HG03521 (cell line): ENCODE measurements around the gene NOX3.
"Not testable (repeated sequence)": the region's sequence is repeated elsewhere in the genome, so short reads cannot be mapped to it uniquely, and the experiment has no call there.

ENCODE experiments used
- ATAC-seq: cut with Tn5 transposase; IDR thresholded peaks from one replicate; pipeline ENCODE4 v1.9.1; 2021; ENCODE audit warnings: mild to moderate bottlenecking, moderate library complexity; ENCODE audit not compliant: unreplicated experiment

NOX3 gene

DNA sequence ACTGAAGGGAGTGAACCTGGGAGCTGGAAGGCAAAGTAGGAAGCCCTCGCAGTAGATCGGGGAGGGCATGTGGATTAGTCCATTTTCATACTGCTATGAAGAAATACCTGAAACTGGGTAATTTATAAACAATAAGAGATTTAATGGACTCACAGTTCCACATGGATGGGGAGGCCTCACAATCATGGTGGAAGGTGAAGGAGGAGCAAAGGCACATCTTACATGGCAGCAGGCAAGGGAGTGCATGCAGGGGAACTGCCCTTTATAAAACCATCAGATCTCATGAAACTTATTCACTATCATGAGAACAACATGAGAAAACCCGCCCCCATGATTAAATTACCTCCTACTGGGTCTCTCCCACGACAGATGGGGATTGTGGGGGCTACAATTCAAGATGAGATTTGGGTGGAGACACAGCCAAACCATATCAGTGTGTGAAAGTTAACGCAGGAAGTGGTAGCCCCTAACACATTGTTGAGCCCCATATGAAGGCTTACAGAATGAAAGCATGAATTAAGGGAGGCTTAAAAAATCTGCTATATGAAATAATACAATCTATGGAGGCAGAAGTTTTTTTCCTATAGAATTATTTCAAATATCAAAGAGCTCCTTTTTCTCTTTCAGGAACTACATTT is 15.5 kb upstream of the NOX3 start:
- ATAC-seq, result not testable (repeated sequence)

DNA sequence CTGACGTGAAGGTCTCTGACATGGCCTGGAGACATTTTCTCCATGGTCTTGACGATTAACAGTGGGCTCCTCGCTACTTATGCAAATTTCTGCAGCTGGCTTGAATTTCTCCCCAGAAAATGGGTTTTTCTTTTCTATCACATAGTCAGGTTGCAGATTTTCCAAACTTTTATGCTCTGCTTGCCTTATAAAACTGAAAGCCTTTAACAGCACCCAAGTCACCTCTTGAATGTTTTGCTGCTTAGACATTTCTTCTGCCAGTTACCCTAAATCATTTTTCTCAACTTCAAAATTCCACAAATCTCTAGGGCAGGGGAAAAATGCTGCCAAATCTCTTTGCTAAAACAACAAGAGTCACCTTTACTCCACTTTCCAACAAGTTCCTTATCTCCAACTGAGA is 12.9 kb upstream of the NOX3 start:
- ATAC-seq, result not testable (repeated sequence)

DNA sequence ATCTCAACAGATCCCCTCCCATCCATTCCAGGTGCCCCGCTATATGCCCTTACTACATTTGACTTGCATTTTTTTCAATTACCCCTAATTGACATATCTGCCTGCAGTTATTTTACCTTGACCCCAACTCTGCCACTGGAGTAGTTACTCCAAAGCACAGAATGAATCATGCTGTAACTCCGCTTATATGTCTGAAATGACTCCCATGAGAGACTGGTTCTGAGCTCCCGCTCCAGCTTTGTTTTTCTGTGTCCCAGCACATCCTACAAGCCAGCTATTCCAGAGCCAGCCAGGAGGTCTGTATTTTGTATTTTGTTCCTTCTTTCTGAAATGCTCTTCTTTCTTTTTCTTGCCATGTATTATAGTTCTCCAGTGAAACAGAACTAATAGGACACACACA is 10.9 kb upstream of the NOX3 start:
- ATAC-seq, result no peak

DNA sequence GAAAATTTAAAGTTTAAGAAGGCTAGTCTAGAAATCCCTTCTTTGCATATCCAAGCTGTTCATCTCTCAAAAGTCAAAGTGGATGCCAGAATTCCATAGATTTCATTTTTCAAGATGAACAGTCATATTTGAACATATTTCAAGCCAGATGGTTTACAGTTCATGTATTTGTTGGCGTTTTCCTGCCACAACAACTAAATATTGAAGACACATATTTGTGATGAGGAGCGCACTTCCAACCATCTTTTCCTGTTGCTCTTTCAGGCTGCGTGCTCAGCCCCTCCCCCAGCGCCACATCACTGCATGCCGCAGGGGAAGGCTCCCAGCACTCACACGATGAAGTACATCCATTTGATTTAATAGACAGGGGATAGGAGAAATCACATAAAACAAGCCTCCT is 5.9 kb upstream of the NOX3 start:
- ATAC-seq, result no peak

DNA sequence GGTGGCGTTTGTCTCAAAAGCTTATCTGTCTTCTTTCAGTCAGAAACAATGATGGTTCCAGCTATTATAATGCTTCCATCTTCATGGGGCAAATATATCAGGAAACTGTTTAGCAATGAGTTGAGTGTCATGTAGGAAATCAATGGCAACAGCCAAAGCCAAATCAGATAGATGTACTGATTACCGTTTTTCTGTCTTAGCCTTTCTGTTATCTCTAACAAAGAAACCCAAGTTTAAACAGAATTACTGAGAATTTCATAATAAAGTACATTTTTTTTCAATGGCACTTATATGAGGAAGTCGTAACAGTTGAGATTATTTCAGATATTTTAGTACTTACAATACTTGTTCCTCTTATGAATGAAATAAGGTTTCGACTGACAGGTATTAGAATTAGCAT is 1.2 kb downstream of the NOX3 start:
- no peak for ATAC-seq

DNA sequence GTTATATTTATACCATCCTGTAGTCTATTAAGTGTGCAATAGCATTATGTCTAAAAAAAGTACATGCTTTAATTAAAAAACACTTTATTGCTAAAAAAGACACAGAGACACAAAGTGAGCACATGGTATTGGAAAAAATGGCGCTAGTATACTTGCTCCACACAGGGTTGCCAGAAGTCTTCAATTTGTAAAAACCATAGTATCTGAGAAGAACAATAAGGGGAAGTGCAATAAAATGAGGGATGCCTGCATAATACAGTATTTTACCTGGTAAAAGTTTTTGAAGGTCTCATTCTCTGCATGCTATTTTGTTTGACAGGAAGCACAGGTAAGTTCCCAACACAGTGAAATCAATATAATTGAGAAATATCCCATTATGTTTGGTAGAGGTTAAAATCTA is 1.6 kb downstream of the NOX3 start:
- ATAC-seq, result no peak

DNA sequence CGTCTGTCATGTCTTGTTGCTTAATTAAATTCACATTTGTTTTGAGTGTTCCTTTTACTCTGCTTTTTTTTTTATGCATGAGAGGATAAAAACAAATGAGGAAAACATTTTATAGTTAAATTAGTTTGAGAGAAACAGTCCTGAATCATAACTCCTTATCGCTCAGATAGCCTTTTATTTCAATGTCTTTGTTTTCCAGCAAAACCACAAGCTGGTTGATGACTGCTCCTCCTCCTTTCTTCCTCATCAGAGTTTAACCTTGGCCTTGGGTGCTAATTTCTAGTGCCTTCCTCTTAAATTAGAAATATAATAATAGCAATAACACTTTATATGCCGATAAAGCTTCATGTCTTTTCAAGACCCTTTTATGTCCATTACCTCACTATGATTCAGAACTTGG is 3.1 kb downstream of the NOX3 start:
- no peak for ATAC-seq

DNA sequence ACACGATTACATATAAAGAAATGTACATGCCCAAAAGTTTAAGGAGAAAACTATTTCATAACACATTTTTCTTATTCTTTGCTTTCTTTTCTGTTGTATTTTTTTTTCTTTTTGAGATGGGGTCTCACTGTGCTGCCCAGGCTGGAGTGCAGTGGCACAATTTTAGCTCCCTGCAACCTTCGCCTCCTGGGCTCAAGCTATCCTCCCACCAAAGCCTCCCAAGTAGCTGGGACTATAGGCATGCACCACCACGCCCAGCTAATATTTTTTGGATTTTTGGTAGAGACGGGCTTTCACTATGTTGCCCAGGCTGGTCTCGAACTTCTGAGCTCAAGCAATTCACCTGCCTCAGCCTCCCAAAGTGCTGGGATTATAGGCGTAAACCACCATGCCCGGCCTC is 4.1 kb downstream of the NOX3 start:
- not testable (repeated sequence) for ATAC-seq

DNA sequence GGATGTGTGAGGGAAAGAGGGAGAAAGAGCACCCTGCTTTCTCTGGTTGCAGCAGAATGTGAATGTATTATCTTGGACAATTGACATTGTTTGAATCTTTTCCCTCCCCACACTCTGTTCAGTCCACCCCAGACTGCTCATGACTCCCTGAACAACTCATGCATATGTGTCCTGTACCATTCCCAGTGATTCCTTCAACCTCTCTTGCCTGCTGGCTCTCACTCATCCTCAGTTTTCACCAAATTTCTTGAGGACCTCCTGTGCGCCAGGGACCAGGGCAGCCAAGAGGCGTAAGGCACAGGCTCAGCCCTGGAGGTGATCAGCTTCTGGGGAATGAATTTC is 5.4 kb downstream of the NOX3 start:
- no peak for ATAC-seq

DNA sequence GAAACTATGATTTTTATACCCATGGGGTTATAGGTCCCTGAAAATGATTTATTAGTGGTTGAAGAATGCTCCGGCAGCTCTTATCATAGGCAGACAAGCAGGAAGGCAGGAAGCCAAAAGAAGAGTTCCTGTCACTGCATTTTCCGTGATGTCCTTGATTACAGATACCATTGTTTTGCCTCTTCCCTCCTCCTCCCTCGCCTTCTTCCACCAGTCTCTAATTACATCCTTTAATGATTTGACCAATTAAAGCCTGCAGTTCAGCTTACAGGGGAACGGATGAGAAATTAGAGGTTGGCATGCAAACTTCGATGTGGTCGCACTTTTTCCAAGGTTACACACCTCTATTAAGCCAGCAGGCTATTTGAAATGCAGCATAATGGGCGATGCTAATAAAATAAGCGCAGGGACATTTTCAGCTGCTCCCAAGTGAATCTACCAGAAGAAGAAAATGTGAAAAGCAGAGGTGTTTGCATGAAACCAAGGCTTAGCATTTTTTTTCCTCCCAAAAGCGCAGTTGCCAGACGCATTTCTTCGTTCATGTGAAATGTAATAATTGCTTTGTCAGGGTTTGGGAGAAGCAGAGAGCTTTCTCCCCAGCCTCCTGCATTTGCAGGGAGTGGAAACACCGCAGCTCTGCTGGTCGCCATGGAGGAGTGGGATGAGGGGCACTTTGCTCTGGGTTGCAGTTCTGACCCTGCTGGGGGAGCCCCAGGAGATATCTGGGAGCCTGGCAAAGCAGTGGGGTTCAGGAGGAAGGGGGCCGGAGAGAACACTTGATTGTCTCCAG is 6.0 kb downstream of the NOX3 start:
- no peak for ATAC-seq

DNA sequence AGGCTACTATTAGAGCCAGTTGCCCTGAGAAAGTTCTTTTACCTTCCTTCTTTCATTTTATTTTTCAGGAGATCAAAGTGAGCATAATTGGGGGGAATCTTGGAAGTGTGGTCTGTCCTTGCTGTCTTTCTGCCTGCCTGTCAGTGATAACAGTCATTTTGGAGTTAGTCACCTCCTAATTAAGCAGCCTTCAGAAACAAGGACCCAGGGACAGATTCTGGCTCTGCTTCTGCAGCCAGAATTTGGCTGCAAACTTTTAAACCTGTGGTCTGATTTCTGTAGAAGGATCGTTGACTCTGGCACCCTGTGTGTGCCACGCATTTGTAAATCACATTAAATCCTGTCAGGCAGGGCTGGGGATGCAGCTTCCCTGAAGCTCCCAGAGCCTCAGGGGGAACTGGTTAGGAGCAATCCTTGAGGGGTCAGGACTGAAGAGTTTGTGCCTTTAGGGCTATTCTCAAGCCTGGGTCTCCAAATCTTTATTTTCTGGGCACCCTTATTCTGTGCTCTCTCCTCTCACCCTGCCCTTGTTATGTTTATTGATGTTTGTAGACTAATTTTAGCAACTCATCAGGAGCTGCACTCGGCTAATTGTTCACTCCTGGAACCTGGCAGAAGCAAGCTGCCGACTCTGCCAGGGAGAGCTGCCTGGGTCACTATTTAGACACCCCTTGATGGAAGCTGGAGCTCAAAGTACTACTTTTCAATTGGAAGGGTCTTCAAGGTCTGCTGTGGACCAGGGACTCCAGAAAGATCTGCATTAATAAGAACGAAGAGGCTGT is 6.8 kb downstream of the NOX3 start:
- no peak for ATAC-seq

DNA sequence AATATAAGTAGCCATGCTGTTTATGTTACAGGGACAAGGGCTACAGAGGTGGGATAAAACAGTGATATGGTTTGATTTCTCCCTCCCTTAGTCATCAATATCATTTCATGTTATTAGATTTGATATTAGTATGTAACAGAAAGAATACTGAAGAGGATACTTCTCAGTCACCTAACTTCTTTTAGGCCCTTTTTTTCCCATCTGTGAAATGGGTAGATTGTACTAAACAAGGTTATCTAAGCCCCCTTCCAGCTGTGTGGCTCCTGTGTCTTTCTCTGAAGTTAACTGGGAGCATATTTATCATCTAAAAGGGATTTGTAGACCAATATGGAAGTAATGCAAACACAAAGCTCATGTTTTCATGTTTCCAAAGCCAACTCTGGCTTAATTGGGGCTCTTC is 7.7 kb downstream of the NOX3 start:
- no peak for ATAC-seq

DNA sequence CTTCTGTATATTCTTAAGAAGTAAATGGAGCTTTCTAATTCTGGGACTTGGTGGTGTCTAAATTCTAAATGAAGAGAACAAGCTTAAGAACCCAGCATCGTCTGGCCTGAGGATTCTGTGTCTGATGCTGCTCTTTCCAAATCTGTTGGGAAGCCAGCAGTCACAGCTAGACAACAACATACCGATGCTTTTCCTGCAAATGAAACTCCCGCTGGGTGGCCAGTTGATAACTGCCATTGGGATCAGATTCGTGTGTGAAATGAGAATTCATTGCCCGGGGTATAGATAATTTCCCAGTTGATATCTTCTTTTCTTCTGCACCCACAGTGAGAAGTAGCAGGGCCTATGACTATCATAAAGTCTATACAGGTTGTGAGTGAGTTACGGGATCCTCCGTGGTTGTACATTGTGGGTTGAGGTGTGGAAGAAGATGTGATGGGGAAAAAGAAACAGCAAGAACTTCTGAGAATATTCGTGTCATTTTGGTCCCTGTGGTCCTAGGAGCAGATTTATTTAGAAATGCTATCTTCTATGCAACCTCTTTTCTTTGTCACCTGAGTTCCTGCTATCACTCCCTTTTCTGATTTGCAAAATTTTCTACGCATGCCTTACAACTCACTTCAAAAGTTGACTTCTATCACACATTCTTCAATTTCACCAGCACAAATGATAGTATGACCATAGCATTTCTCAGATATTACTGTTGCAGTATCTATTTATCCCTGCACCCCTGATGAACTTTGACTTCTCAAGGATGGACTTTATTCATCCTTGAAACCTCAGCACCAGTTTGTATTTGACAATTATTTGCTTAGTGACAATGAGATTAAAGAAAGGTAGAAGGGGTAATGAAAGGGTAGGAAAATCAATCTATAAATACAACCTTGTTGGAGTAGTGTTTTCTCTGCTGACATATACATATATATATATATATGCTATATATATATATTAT is 10.4 kb downstream of the NOX3 start:
- no peak for ATAC-seq

DNA sequence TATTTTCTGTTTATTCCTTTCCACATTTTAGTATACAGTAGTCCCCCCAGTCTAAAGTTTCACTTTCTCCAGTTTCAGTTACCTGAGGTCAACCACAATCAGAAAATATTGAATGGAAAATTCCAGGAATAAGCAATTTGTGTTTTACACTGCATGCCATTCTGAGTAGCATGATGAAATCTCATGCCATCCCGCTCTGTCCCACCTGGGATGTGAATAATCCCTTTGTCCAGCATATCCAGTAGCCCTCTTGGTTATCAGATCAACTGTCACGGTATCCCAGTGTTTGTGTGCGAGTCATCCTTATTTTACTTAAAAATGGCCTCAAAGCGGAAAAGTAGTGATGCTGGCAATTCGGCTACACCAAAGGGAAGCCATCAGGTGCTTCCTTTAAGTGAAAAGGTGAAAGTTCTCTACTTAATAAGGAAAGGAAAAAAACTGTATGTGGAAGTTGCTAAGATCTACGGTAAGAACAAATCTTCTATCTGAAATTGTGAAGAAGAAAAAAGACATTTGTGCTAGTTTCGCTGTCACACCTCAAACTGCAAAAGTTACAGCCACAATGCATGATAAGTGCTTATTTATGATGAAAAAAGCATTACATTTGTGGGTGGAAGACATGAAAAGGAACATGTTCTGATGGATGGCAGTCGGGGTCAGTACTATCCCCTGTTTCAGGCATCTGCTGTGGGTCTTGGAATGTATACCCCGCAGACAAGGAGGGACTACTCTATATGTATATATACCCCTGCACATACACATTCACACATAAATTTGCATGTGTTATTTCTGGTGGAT is 11.3 kb downstream of the NOX3 start:
- ATAC-seq, result no peak

DNA sequence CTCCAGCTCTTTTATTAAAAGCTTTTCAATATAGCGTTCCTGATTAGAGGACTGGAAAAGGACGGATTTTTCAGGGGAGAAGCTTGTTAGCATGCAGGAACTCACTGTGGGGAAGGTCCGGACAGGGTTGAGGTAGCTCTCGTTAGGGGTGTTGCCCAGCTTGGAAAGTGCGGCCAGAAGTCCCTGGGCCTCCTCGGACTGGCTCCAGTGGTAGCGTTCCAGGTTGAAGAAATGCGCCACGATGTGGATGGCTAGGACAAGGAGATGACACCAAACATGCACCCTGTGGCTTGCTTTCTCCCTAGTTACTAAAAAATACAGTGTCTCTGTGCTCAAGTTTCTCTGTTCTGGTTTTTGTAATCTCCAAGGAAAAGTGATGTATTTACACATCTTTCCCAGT is 12.5 kb downstream of the NOX3 start:
- no peak for ATAC-seq

DNA sequence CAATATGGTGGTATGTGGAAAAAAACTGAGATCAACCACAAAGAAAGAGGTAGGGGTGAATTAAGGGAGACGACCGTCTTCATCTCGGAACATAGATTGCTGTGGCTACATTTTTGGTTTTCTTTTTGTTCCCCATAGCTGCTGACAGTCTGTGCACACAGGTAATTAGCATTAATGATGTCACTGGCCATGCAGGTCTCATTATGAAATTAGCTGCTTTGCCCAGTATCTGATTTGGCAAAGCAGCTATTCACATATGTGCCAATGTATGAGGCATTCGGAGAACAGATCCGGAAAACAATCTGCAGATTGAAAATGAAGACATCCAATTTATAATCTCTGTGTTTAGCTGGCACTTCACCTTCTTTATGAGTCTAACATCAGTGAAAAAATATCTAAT is 13.1 kb downstream of the NOX3 start:
- no peak for ATAC-seq

DNA sequence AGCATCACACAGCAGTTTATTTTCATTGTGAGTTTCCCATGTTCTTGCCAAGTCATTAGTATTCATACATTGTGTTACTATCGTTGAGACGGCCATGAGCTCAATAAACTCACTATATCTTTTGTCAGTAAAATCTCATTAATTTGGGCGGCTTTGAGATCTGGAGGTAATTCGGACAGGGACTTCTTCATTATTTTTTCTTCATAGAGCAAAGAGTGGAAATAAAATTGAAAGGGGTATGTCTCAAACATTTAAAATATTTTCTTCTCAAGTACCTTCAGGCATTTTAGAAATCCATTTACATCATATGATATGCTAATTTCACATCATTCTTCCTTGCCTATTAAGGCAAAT is 14.6 kb downstream of the NOX3 start:
- no peak for ATAC-seq

DNA sequence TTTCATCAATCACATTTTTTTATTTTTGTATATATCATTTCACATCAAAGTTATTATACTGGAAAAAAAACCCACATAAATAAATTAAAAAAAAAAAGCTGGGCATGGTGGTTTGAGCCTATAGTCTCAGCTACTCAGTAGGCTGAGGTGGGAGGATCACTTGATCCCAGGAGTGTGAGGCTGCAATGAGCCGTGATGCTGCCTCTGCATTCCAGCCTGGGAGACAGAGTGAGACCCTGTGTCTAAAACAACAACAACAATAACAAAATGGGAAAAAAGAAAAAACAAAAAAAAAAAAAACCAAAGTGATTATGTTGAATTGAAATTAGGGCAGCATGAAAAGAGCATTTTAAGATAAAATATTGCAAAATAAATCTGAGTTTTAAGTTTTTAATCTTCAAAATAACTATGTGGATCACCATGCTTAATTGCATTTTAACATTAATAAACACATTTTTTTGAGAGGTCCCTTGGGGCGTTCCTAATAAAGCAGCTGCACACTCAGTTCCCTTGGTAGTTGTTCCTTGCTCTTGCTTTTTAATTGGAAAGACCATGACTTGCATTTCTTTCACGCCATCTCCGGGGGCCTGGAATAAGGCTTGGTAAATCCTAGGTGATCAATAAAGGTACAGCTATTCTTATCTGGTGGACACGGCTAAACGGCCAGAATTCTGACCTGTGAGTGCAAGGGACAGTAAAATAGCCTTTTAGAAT is 15.1 kb downstream of the NOX3 start:
- ATAC-seq, result no peak

DNA sequence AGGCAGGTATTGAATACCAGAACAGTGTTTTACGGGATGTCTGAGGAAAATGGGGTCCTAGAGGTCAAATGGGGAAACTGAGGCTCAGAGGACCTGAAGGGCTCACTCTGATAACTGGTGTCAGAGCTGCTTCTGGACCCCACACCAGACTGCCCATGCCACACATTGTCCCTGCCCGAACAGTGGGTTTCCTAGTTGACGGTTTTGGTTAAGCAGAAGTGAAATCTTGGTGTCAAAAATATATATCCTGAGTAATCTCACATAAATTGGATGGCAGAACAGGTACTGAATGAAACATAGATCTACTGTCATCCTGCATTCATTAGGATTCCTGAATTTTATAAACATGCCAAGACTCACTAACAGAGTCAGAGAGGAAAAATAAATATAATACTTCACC is 16.3 kb downstream of the NOX3 start:
- ATAC-seq, result no peak
